HepG2 (cell line): ENCODE data around the gene SLC25A45. TPM values are rescaled to one million over a fixed set of nuclear protein-coding genes. Genes with fewer than 3 reads are reported as not detected.

ENCODE experiments used
- CBFB ChIP-seq: sonication (generic); formaldehyde crosslinking; IDR thresholded peaks from 2 replicates; pipeline ENCODE4 v1.4.0; 2020; ENCODE audit warnings: missing genetic modification reagents
- MAFF ChIP-seq: IDR thresholded peaks from 2 replicates; pipeline ENCODE4 v1.6.1; 2011; ENCODE audit warnings: low read depth, low read length, improper control_type of control experiment
- MAFG ChIP-seq: sonication (generic); formaldehyde crosslinking; IDR thresholded peaks from 2 replicates; pipeline ENCODE4 v1.5.1; 2020; ENCODE audit warnings: mild to moderate bottlenecking, missing genetic modification reagents
- NCOA1 ChIP-seq: sonication (generic); formaldehyde crosslinking; IDR thresholded peaks from 2 replicates; pipeline ENCODE4 v1.9.0; 2021; ENCODE audit warnings: missing genetic modification reagents
- NR2F1 ChIP-seq, 2 experiments: fragments of 450-650 bp in 1 of 2; formaldehyde crosslinking in 1 of 2; IDR thresholded peaks; 2 replicates each; pipeline versions ENCODE4 v1.5.0 to v1.6.1; 2016 to 2020; ENCODE audit warnings: mild to moderate bottlenecking in 1 of 2, missing compliant biosample characterization in 1 of 2, missing genetic modification reagents in 1 of 2, moderate library complexity in 1 of 2
- PPARG ChIP-seq: conservative IDR thresholded peaks from 2 replicates; pipeline ENCODE4 v1.6.1; 2016; ENCODE audit warnings: missing biosample characterization, missing genetic modification reagents
- REL ChIP-seq: sonication (generic); formaldehyde crosslinking; conservative IDR thresholded peaks from 2 replicates; pipeline ENCODE4 v1.8.0; 2022; ENCODE audit warnings: mild to moderate bottlenecking, missing genetic modification reagents, moderate library complexity
- SMAD3 ChIP-seq: sonication (generic); formaldehyde crosslinking; IDR thresholded peaks from 2 replicates; pipeline ENCODE4 v1.4.0; 2020; ENCODE audit warnings: missing genetic modification reagents
- TCF7L2 ChIP-seq: IDR thresholded peaks from 2 replicates; pipeline ENCODE4 v1.6.1; 2011; ENCODE audit warnings: mild to moderate bottlenecking, low read depth, low read length, moderate library complexity
- ZFYVE20 ChIP-seq: sonication (generic); formaldehyde crosslinking; IDR thresholded peaks from 2 replicates; pipeline ENCODE4 v1.8.0; 2023; ENCODE audit warnings: low read depth, mild to moderate bottlenecking, moderate library complexity, missing genetic modification reagents, borderline replicate concordance
- ZNF274 ChIP-seq: sonication (generic); formaldehyde crosslinking; IDR thresholded peaks from 2 replicates; pipeline ENCODE4 v1.5.1; 2020; ENCODE audit warnings: mild to moderate bottlenecking, missing genetic modification reagents
- ZNF430 ChIP-seq: sonication (generic); formaldehyde crosslinking; IDR thresholded peaks from 2 replicates; pipeline ENCODE4 v1.9.0; 2021; ENCODE audit warnings: mild to moderate bottlenecking, missing genetic modification reagents
- ZNF552 ChIP-seq: sonication (generic); formaldehyde crosslinking; IDR thresholded peaks from 2 replicates; pipeline ENCODE4 v1.9.0; 2022; ENCODE audit warnings: missing genetic modification reagents, mild to moderate bottlenecking, borderline replicate concordance
- ZNF614 ChIP-seq: IDR thresholded peaks from 2 replicates; pipeline ENCODE4 v1.6.1; 2018; ENCODE audit warnings: missing biosample characterization, missing genetic modification reagents, inconsistent platforms, borderline replicate concordance
- ZNF782 ChIP-seq: sonication (generic); formaldehyde crosslinking; IDR thresholded peaks from 2 replicates; pipeline ENCODE4 v1.4.0; 2020; ENCODE audit warnings: missing genetic modification reagents, mild to moderate bottlenecking, borderline replicate concordance
- ZNF878 ChIP-seq: sonication (generic); formaldehyde crosslinking; IDR thresholded peaks from 2 replicates; pipeline ENCODE4 v1.8.1; 2023; ENCODE audit warnings: mild to moderate bottlenecking, missing genetic modification reagents, moderate library complexity
- ZSCAN29 ChIP-seq: sonication (generic); formaldehyde crosslinking; conservative IDR thresholded peaks from 2 replicates; pipeline ENCODE4 v1.4.0; 2020; ENCODE audit warnings: mild to moderate bottlenecking, missing genetic modification reagents
- polyA plus RNA-seq, 8 experiments: library from polyadenylated mRNA; depleted of rRNA in 3 of 8; stranded (reverse) in 7 of 8; unstranded in 1 of 8; fragments of >200 nt; fragmentation: Illumina TruSeq in 4 of 8; extraction: Trizol in 4 of 8; gene quantifications; 2 replicates each; pipeline versions ENCODE4 v1.2.1 to v1.2.3, GENCODE V29; 2011 to 2016; ENCODE audit warnings: low read depth in 4 of 8, missing spikeins in 1 of 8, mixed read lengths in 1 of 8; ENCODE audit not compliant: insufficient read depth in 1 of 8
- total RNA-seq, 5 experiments: library from RNA; depleted of rRNA; stranded (reverse); fragments of >200 nt; fragmentation: Illumina TruSeq; extraction: Trizol; gene quantifications; 2 replicates each; pipeline ENCODE4 v1.2.3, GENCODE V29; 2016; ENCODE audit warnings: low read depth in 1 of 5
- TF ChIP-seq, protein P1 (sequence below): sonication (generic); formaldehyde crosslinking; IDR thresholded peaks from 2 replicates; pipeline ENCODE4 v1.4.0; 2020; ENCODE audit warnings: missing genetic modification reagents, borderline replicate concordance
- TF ChIP-seq, protein P2 (sequence below): sonication (generic); formaldehyde crosslinking; IDR thresholded peaks from 2 replicates; pipeline ENCODE4 v1.4.0; 2020; ENCODE audit warnings: missing genetic modification reagents
- TF ChIP-seq, protein P3 (sequence below): IDR thresholded peaks from 2 replicates; pipeline ENCODE4 v1.6.1; 2012; ENCODE audit warnings: low read length, improper control_type of control experiment
- TF ChIP-seq, protein P4 (sequence below): sonication (generic); formaldehyde crosslinking; conservative IDR thresholded peaks from 2 replicates; pipeline ENCODE4 v1.8.0; 2022; ENCODE audit warnings: low read depth, missing genetic modification reagents

SLC25A45 gene
- total and polyA plus RNA-seq, 2 of the 13 experiments (the other 11 are each of a cell fraction or from before 2014, with no cell fraction given), result 1.2 to 3.4 TPM

DNA sequence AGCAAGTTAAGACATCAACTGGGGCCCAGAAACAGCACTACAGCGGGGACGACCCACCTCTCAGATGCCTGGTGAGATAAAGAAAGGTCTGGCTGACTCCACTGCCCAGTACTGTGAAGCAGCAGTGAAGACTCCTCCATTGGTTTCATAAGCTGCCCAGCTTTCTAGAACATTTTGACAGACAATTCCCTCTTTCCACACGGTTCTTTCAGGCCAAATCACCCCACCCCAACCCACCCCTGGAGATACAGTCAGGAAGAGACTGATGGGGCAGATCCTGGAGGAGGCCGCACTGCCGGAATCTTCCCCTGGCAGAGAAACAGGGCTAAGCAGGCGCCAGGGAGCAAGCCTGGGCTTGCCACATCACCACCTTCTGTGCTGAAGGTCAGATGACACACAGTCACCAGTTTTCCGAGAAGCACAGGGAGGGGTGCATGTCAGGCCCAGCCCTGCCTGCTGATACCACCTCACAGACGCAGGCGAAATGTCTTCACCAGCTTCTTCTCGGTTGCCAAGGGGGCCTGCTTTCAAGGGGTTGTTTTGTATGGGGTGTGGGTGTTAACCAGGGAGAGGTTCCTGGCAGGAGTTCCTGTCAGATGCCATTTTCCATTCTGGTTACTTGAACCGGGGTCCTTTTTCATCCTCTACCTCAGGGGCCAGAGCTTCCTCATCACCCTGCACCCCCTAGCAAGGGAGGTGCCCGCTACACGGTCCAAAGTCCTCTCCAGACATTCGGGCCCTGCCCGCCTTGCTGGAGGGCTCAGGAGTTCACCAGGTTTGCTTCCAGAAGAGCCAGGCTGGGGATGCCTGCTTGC, 38.7 kb upstream of the SLC25A45 start (continued):
- TF ChIP-seq, protein P1, sequence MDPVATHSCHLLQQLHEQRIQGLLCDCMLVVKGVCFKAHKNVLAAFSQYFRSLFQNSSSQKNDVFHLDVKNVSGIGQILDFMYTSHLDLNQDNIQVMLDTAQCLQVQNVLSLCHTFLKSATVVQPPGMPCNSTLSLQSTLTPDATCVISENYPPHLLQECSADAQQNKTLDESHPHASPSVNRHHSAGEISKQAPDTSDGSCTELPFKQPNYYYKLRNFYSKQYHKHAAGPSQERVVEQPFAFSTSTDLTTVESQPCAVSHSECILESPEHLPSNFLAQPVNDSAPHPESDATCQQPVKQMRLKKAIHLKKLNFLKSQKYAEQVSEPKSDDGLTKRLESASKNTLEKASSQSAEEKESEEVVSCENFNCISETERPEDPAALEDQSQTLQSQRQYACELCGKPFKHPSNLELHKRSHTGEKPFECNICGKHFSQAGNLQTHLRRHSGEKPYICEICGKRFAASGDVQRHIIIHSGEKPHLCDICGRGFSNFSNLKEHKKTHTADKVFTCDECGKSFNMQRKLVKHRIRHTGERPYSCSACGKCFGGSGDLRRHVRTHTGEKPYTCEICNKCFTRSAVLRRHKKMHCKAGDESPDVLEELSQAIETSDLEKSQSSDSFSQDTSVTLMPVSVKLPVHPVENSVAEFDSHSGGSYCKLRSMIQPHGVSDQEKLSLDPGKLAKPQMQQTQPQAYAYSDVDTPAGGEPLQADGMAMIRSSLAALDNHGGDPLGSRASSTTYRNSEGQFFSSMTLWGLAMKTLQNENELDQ (CRISPR knock-in tag), result no peak
- TF ChIP-seq, protein P2, sequence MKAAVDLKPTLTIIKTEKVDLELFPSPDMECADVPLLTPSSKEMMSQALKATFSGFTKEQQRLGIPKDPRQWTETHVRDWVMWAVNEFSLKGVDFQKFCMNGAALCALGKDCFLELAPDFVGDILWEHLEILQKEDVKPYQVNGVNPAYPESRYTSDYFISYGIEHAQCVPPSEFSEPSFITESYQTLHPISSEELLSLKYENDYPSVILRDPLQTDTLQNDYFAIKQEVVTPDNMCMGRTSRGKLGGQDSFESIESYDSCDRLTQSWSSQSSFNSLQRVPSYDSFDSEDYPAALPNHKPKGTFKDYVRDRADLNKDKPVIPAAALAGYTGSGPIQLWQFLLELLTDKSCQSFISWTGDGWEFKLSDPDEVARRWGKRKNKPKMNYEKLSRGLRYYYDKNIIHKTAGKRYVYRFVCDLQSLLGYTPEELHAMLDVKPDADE (CRISPR knock-in tag), result no peak
- TF ChIP-seq TCF7L2 (no peak), MAFF (no peak), NCOA1 (CRISPR knock-in tag) (no peak), ZSCAN29 (CRISPR knock-in tag) (no peak; the same call in 1 of the 2 replicates), ZNF614 (no peak; the same call in 1 of the 2 replicates), NR2F1 (CRISPR knock-in tag; IDR thresholded peaks at IDR 0.05) (peak in 1 of 2 experiments; percentile 14; a peak in 1 of 4 replicates), MAFG (CRISPR knock-in tag) (no peak), ZNF430 (peak; percentile 95), ZNF878 (CRISPR knock-in tag) (peak; percentile 83; the same call in 1 of the 2 replicates), ZNF552 (CRISPR knock-in tag) (no peak), SMAD3 (CRISPR knock-in tag) (0 out of 2 replicates have a peak, but pooled peaks have one; percentile 52), ZNF782 (CRISPR knock-in tag) (no peak), ZNF274 (CRISPR knock-in tag) (no peak), ZFYVE20 (CRISPR knock-in tag) (no peak), CBFB (CRISPR knock-in tag) (peak; percentile 71; the same call in 1 of the 2 replicates), REL (CRISPR knock-in tag) (no peak), PPARG (CRISPR knock-in tag) (peak; percentile 93)
- TF ChIP-seq, protein P3, sequence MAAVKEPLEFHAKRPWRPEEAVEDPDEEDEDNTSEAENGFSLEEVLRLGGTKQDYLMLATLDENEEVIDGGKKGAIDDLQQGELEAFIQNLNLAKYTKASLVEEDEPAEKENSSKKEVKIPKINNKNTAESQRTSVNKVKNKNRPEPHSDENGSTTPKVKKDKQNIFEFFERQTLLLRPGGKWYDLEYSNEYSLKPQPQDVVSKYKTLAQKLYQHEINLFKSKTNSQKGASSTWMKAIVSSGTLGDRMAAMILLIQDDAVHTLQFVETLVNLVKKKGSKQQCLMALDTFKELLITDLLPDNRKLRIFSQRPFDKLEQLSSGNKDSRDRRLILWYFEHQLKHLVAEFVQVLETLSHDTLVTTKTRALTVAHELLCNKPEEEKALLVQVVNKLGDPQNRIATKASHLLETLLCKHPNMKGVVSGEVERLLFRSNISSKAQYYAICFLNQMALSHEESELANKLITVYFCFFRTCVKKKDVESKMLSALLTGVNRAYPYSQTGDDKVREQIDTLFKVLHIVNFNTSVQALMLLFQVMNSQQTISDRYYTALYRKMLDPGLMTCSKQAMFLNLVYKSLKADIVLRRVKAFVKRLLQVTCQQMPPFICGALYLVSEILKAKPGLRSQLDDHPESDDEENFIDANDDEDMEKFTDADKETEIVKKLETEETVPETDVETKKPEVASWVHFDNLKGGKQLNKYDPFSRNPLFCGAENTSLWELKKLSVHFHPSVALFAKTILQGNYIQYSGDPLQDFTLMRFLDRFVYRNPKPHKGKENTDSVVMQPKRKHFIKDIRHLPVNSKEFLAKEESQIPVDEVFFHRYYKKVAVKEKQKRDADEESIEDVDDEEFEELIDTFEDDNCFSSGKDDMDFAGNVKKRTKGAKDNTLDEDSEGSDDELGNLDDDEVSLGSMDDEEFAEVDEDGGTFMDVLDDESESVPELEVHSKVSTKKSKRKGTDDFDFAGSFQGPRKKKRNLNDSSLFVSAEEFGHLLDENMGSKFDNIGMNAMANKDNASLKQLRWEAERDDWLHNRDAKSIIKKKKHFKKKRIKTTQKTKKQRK, result no peak
- TF ChIP-seq, protein P4, sequence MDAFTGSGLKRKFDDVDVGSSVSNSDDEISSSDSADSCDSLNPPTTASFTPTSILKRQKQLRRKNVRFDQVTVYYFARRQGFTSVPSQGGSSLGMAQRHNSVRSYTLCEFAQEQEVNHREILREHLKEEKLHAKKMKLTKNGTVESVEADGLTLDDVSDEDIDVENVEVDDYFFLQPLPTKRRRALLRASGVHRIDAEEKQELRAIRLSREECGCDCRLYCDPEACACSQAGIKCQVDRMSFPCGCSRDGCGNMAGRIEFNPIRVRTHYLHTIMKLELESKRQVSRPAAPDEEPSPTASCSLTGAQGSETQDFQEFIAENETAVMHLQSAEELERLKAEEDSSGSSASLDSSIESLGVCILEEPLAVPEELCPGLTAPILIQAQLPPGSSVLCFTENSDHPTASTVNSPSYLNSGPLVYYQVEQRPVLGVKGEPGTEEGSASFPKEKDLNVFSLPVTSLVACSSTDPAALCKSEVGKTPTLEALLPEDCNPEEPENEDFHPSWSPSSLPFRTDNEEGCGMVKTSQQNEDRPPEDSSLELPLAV, result no peak
